ENCODE results near the gene GNG12. TPM values are rescaled to one million over a fixed set of nuclear protein-coding genes. Genes with fewer than 3 reads are reported as not detected.
A peak's percentile ranks its signal among the peaks of the same experiment; 100 is the strongest.

The GNG12 gene
- total and polyA plus RNA-seq, 2 experiments from 2014 or later = 265 to 309 TPM

- Histone ChIP-seq H3K79me2 (ENCODE audit: insufficient read depth) (peaks cover 100% of the 10 kb centered on the region), H3F3A (ENCODE audit: insufficient read depth) (peaks cover 29% of the 10 kb centered on the region), H2AFZ (no peak overlapping the region), H3K4me2 (ENCODE audit: unreplicated experiment) (no peak overlapping the region), H3K27me3 (replicated peaks; ENCODE audit: insufficient read depth) (no peaks in the 10 kb centered on the region), H3K36me3 (ENCODE audit: low read depth) (peaks cover 5% of the 10 kb centered on the region; the same call in 1 of the 2 replicates), H3K9ac (no peak overlapping the region), H3K9me3 (ENCODE audit: low read depth) (no peaks in the 10 kb centered on the region), H3K4me3 (no peak overlapping the region), H3K27ac (no peak overlapping the region), H3K4me1 (ENCODE audit: insufficient read depth) (peaks cover 45% of the 10 kb centered on the region), H4K20me1 (ENCODE audit: insufficient read depth) (peaks cover 16% of the 10 kb centered on the region; the same call in 1 of the 2 replicates), H3K9me2 (ENCODE audit: insufficient read depth) (no peaks in the 10 kb centered on the region)
- DNase-seq = no peak
- no peak for TF ChIP-seq EZH2 (IDR thresholded peaks at IDR 0.05; ENCODE audit: insufficient read depth, poor library complexity, severe bottlenecking)
- no peak for TF ChIP-seq EZH2phosphoT487 (IDR thresholded peaks at IDR 0.05; ENCODE audit: insufficient read depth, low read depth)
- in situ Hi-C loops (cut with MboI) = no loop called here
- WGBS, 2 experiments (ENCODE audit: low coverage in 1 of 2, low lambda C conversion rate in 2 of 2, missing lambda C conversion rate in 2 of 2) = 99% methylated on average over 7 of the region's 7 CpGs
These were observed 17.2 kb downstream of the GNG12 start for GRCh38 chr1:67816095-67816475.

- no peak overlapping the region for H2AFZ ChIP-seq
- DNase-seq = no peak
- H3K9ac ChIP-seq = no peak overlapping the region
- in situ Hi-C loops (cut with MboI) = no loop called here
- peaks cover 45% of the 10 kb centered on the region for H3K4me1 ChIP-seq (ENCODE audit: insufficient read depth)
- peaks cover 100% of the 10 kb centered on the region for H3K79me2 ChIP-seq (ENCODE audit: insufficient read depth)
- TF ChIP-seq EZH2phosphoT487 (IDR thresholded peaks at IDR 0.05; ENCODE audit: insufficient read depth, low read depth) = no peak
- no peak for TF ChIP-seq EZH2 (IDR thresholded peaks at IDR 0.05; ENCODE audit: insufficient read depth, poor library complexity, severe bottlenecking)
- H3K4me2 ChIP-seq (ENCODE audit: unreplicated experiment) = no peak overlapping the region
- H3K4me3 ChIP-seq = no peak overlapping the region
- H3K9me3 ChIP-seq (ENCODE audit: low read depth) = no peaks in the 10 kb centered on the region
- H3K36me3 ChIP-seq (ENCODE audit: low read depth) = peaks cover 1% of the 10 kb centered on the region; the same call in 1 of the 2 replicates
- H3K27me3 ChIP-seq (replicated peaks; ENCODE audit: insufficient read depth) = no peaks in the 10 kb centered on the region
- H3F3A ChIP-seq (ENCODE audit: insufficient read depth) = peaks cover 29% of the 10 kb centered on the region
- H4K20me1 ChIP-seq (ENCODE audit: insufficient read depth) = peaks cover 10% of the 10 kb centered on the region; the same call in 1 of the 2 replicates
- H3K27ac ChIP-seq = peak overlapping the region; percentile 29; the same call in 1 of the 2 replicates
- 84 to 86% methylated on average over 17 of the region's 17 CpGs for WGBS, 2 experiments (ENCODE audit: low coverage in 1 of 2, low lambda C conversion rate in 2 of 2, missing lambda C conversion rate in 2 of 2)
- H3K9me2 ChIP-seq (ENCODE audit: insufficient read depth) = no peaks in the 10 kb centered on the region
These were observed 17.8 kb downstream of the GNG12 start for GRCh38 chr1:67815303-67816094.

- H3K27me3 ChIP-seq (replicated peaks; ENCODE audit: insufficient read depth) = no peaks in the 10 kb centered on the region
- peak; percentile 78 for DNase-seq
- peaks cover 9% of the 10 kb centered on the region for H4K20me1 ChIP-seq (ENCODE audit: insufficient read depth)
- peaks cover 34% of the 10 kb centered on the region for H3F3A ChIP-seq (ENCODE audit: insufficient read depth)
- peak overlapping the region; percentile 29 for H3K27ac ChIP-seq
- H3K4me2 ChIP-seq (ENCODE audit: unreplicated experiment) = peak overlapping the region; percentile 67
- 6 to 9% methylated on average over 3 of the region's 3 CpGs for WGBS, 2 experiments (ENCODE audit: low coverage in 1 of 2, low lambda C conversion rate in 2 of 2, missing lambda C conversion rate in 2 of 2)
- H3K4me1 ChIP-seq (ENCODE audit: insufficient read depth) = peaks cover 39% of the 10 kb centered on the region
- no peak overlapping the region for H2AFZ ChIP-seq
- H3K9ac ChIP-seq = no peak overlapping the region
- no peaks in the 10 kb centered on the region; the same call in 1 of the 2 replicates for H3K36me3 ChIP-seq (ENCODE audit: low read depth)
- no peak for TF ChIP-seq EZH2phosphoT487 (IDR thresholded peaks at IDR 0.05; ENCODE audit: insufficient read depth, low read depth)
- TF ChIP-seq EZH2 (IDR thresholded peaks at IDR 0.05; ENCODE audit: insufficient read depth, poor library complexity, severe bottlenecking) = no peak
- no peaks in the 10 kb centered on the region for H3K9me3 ChIP-seq (ENCODE audit: low read depth)
- H3K79me2 ChIP-seq (ENCODE audit: insufficient read depth) = peaks cover 100% of the 10 kb centered on the region
- in situ Hi-C loops (cut with MboI) = no loop called here
- no peaks in the 10 kb centered on the region for H3K9me2 ChIP-seq (ENCODE audit: insufficient read depth)
- peak overlapping the region; percentile 31 for H3K4me3 ChIP-seq
These were observed 19.0 kb downstream of the GNG12 start for GRCh38 chr1:67814121-67814772.

GRCh38 chr1:67812226-67812625 is 21.0 kb downstream of the GNG12 start:
- Histone ChIP-seq H3F3A (ENCODE audit: insufficient read depth) (peaks cover 30% of the 10 kb centered on the region), H3K4me1 (ENCODE audit: insufficient read depth) (peaks cover 25% of the 10 kb centered on the region), H3K27me3 (replicated peaks; ENCODE audit: insufficient read depth) (no peaks in the 10 kb centered on the region), H3K9me3 (ENCODE audit: low read depth) (no peaks in the 10 kb centered on the region), H3K9ac (no peak overlapping the region), H3K4me2 (ENCODE audit: unreplicated experiment) (no peak overlapping the region), H3K9me2 (ENCODE audit: insufficient read depth) (no peaks in the 10 kb centered on the region), H3K4me3 (no peak overlapping the region), H3K27ac (no peak overlapping the region), H3K36me3 (ENCODE audit: low read depth) (no peaks in the 10 kb centered on the region; the same call in 1 of the 2 replicates), H2AFZ (no peak overlapping the region), H3K79me2 (ENCODE audit: insufficient read depth) (peaks cover 100% of the 10 kb centered on the region), H4K20me1 (ENCODE audit: insufficient read depth) (peaks cover 14% of the 10 kb centered on the region)
- no peak for DNase-seq
- in situ Hi-C loops (cut with MboI) = no loop called here
- TF ChIP-seq EZH2 (IDR thresholded peaks at IDR 0.05; ENCODE audit: insufficient read depth, poor library complexity, severe bottlenecking) (no peak), EZH2phosphoT487 (IDR thresholded peaks at IDR 0.05; ENCODE audit: insufficient read depth, low read depth) (no peak)
- 77 to 88% methylated on average over 2 of the region's 2 CpGs for WGBS, 2 experiments (ENCODE audit: low coverage in 1 of 2, low lambda C conversion rate in 2 of 2, missing lambda C conversion rate in 2 of 2)
